NB4 (cell line): Measurements from ENCODE around the gene PCNX2.
"Not testable (repeated sequence)": the region's sequence is repeated elsewhere in the genome, so short reads cannot be mapped to it uniquely, and the experiment has no call there.

ENCODE experiments used
- CTCF ChIP-seq: IDR thresholded peaks from one replicate; pipeline ENCODE4 v1.5.1; 2012; ENCODE audit warnings: low read depth, low read length
- MAX ChIP-seq: IDR thresholded peaks from 2 replicates; pipeline ENCODE4 v1.6.1; 2011; ENCODE audit warnings: low read depth, low read length
- MYC ChIP-seq: IDR thresholded peaks from 2 replicates; pipeline ENCODE4 v1.6.1; 2011; ENCODE audit warnings: low read depth, low read length
- POLR2A ChIP-seq: IDR thresholded peaks from 2 replicates; pipeline ENCODE4 v1.6.1; 2011; ENCODE audit warnings: mild to moderate bottlenecking; ENCODE audit not compliant: insufficient read length; ENCODE audit errors: extremely low read depth

GRCh38 chr1:233179638-233180037 lies 115.9 kb downstream of the PCNX2 start:
- not testable (repeated sequence) for TF ChIP-seq POLR2A, CTCF, MAX, MYC
